Activated CD4-positive, alpha-beta T cell treated with anti-CD3 and anti-CD28 coated beads for 36 hours (primary cell): Measurements from ENCODE around the gene NDUFB8. TPM values are rescaled to one million over a fixed set of nuclear protein-coding genes. Genes with fewer than 3 reads are reported as not detected.
"Not testable (repeated sequence)": the region's sequence is repeated elsewhere in the genome, so short reads cannot be mapped to it uniquely, and the experiment has no call there.

Source experiments
- ATAC-seq: fragments of 200-7000 bp; cut with Tn5 transposase; one replicate; pipeline ENCODE4 v1.10.0; 2021; ENCODE audit warnings: mild to moderate bottlenecking, moderate library complexity
- CTCF ChIA-PET: fragments of 350-600 bp; sonication (Branson Sonifier 250); formaldehyde crosslinking; loops from one replicate; lab custom pipeline; 2021; ENCODE audit warnings: antibody characterized with exemption; lab: Charles Lee
- POLR2A ChIA-PET: fragments of 350-600 bp; sonication (Branson Sonifier 250); formaldehyde crosslinking; loops from one replicate; lab custom pipeline; 2021; ENCODE audit warnings: antibody characterized with exemption, inconsistent platforms; lab: Charles Lee
- DNase-seq: peaks from one replicate; pipeline ENCODE4 v3.0.0-alpha.2; 2020
- H3K27ac Mint-ChIP-seq: one replicate; pipeline ENCODE4 v1.8.0; 2021; ENCODE audit warnings: mixed read lengths
- H3K27me3 Mint-ChIP-seq: one replicate; pipeline ENCODE4 v1.8.0; 2021; ENCODE audit warnings: mixed read lengths
- H3K36me3 Mint-ChIP-seq: one replicate; pipeline ENCODE4 v1.8.0; 2021; ENCODE audit warnings: low read depth, mixed read lengths
- H3K4me1 Mint-ChIP-seq: one replicate; pipeline ENCODE4 v1.8.0; 2021; ENCODE audit warnings: mixed read lengths
- H3K4me3 Mint-ChIP-seq: one replicate; pipeline ENCODE4 v1.8.0; 2021; ENCODE audit warnings: mild to moderate bottlenecking, moderate library complexity, mixed read lengths
- H3K9me3 Mint-ChIP-seq: one replicate; pipeline ENCODE4 v1.8.0; 2021; ENCODE audit warnings: low read depth, mixed read lengths
- intact Hi-C, 2 experiments: fragments of 100-400 bp; cut with DNase I in 1 of 2; cut with micrococcal nuclease in 1 of 2; formaldehyde crosslinking; loops; one replicate each; pipeline versions ENCODE4 v1.14.2 to v1.15.1; 2022 to 2024; cut with DNase I, micrococcal nuclease
- total RNA-seq, 2 experiments: library from RNA; stranded (reverse); gene quantifications; one replicate each; pipeline ENCODE4 v1.2.3, GENCODE V29; 2021

The NDUFB8 gene
- 100 to 1,000 TPM; 291 to 375 TPM for total RNA-seq

GRCh38 chr10:100529475-100530298 is at the start of gene NDUFB8:
TSS of gene NDUFB8 (minus strand) at chr10:100529871. CDS start at chr10:100529851, 20 bp downstream.
- H3K4me3 Mint-ChIP-seq: peak within 1 kb of the TSS; percentile 88
- POLR2A ChIA-PET: interaction anchor here (0.5 to 2.2 kb wide), 2 partner anchors 9 to 19 kb away, joined by 4 to 6 read pairs; no protein-coding TSS in a partner anchor
- CTCF ChIA-PET: interaction anchor here (1.0 to 9.6 kb wide), 5 partner anchors 9 to 489 kb away, joined by 3 to 91 read pairs (median 6); partner anchors contain the start of gene SEC31B
- no peaks in the 10 kb centered on the region for H3K9me3 Mint-ChIP-seq
- H3K27me3 Mint-ChIP-seq: no peaks in the 10 kb centered on the region
- H3K36me3 Mint-ChIP-seq: peaks cover 44% of the 10 kb centered on the region
- ATAC-seq (peak; percentile 72), DNase-seq (peak; percentile 93)
- peaks cover 37% of the 10 kb centered on the region for H3K4me1 Mint-ChIP-seq
- intact Hi-C loops: loop anchor here (1.0 to 10.0 kb wide), 6 partner anchors 18 to 1285 kb away; partner anchors contain the start of genes NPM3 (in 1 of the 2), OGA (in 1 of the 2) and SCD (in 1 of the 2)
- peak within 1 kb of the TSS; percentile 99 for H3K27ac Mint-ChIP-seq

GRCh38 chr10:100576282-100576635 is 46.6 kb upstream of the NDUFB8 start:
- intact Hi-C loops: no loop called here
- no peak overlapping the region for H3K27ac Mint-ChIP-seq
- no peaks in the 10 kb centered on the region for H3K4me1 Mint-ChIP-seq
- POLR2A ChIA-PET: interaction anchor here (0.5 kb wide), 1 partner anchor 389 kb away, joined by 3 read pairs; no protein-coding TSS in a partner anchor
- DNase-seq (no peak), ATAC-seq (no peak)
- H3K36me3 Mint-ChIP-seq: no peaks in the 10 kb centered on the region
- peaks cover 20% of the 10 kb centered on the region for H3K27me3 Mint-ChIP-seq
- no peaks in the 10 kb centered on the region for H3K9me3 Mint-ChIP-seq
- no peak overlapping the region for H3K4me3 Mint-ChIP-seq
- CTCF ChIA-PET: interaction anchor here (0.6 to 1.0 kb wide), 2 partner anchors 167 to 361 kb away, joined by 3 to 4 read pairs; no protein-coding TSS in a partner anchor

GRCh38 chr10:100575585-100576281 is 46.1 kb upstream of the NDUFB8 start:
- no peaks in the 10 kb centered on the region for H3K9me3 Mint-ChIP-seq
- no peak overlapping the region for H3K27ac Mint-ChIP-seq
- POLR2A ChIA-PET: no interaction called here
- H3K4me1 Mint-ChIP-seq: no peaks in the 10 kb centered on the region
- no peak overlapping the region for H3K4me3 Mint-ChIP-seq
- peaks cover 20% of the 10 kb centered on the region for H3K27me3 Mint-ChIP-seq
- intact Hi-C loops: no loop called here
- DNase-seq (no peak), ATAC-seq (no peak)
- CTCF ChIA-PET: interaction anchor here (0.6 kb wide), 1 partner anchor 362 kb away, joined by 4 read pairs; no protein-coding TSS in a partner anchor
- H3K36me3 Mint-ChIP-seq: no peaks in the 10 kb centered on the region

- intact Hi-C loops, ATAC-seq, H3K4me1 Mint-ChIP-seq, H3K27ac Mint-ChIP-seq, DNase-seq, H3K36me3 Mint-ChIP-seq, H3K4me3 Mint-ChIP-seq, CTCF ChIA-PET, H3K9me3 Mint-ChIP-seq, POLR2A ChIA-PET: not testable (repeated sequence)
- H3K27me3 Mint-ChIP-seq: peaks cover 20% of the 10 kb centered on the region
These were observed 45.5 kb upstream of the NDUFB8 start for GRCh38 chr10:100575146-100575545.

DNA sequence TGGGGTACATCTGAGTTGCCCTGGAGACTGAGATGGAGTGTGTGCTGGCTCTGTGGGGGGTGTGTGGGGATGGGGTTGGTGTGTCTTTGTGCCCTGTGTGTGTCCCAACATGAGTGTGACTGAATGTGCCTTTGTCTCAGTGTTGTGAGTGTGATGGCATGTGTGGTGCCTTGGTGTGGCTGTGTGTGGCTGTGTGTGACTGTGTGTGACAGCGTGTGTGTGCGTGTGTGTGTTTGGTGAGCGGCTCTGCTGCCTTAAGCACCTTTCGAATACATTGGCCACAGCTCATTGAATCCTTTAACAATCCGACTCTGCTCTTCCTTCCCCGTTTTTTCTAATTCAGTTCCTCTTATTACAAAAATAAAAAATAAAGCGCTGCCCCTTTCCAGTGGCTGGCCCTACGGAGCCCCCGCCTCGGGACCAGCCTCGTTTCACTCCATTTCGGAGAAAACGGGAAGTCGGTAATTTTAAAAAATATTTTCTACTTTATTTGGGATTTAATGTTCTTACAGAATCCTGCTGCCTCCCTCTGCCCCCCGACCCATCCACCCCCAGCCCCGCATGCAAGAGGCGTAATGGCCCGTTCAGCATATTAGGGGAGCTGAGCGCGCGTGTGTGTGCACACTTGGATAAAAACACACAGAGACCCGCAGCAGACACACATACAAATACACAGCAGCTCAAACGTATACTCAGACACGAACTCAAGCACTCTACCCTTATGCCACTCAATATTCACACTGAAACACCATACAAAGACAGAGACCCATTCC is 41.6 kb upstream of the NDUFB8 start:
- intact Hi-C loops: no loop called here
- Mint-ChIP-seq H3K4me3 (no peak overlapping the region), H3K36me3 (no peaks in the 10 kb centered on the region), H3K27me3 (peaks cover 12% of the 10 kb centered on the region), H3K9me3 (no peaks in the 10 kb centered on the region), H3K4me1 (no peaks in the 10 kb centered on the region), H3K27ac (no peak overlapping the region)
- no peak for DNase-seq
- POLR2A ChIA-PET: no interaction called here
- CTCF ChIA-PET: no interaction called here
- no peak for ATAC-seq

DNA sequence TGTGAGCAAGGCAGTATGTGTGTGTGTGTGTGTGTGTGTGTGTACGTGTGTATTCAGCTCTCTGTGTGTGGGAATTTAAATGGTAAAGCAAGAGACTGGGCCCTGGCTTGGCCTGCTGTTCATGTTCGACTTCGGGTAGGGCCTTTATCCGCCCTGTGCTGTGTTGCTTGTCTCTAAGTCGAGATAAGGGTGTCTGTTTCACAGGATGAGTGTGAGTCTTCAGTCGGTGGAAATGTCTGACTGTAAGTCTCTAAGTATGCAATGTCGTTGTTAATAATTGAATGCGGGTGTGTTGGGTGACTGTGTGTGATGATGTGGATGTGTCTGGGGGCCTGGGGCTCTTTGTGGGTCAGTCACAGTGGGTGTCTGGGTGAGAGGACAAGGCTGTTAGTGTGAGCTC is 40.8 kb upstream of the NDUFB8 start:
- ChIA-PET CTCF (interaction anchor here (0.5 to 1.1 kb wide), 4 partner anchors 10 to 315 kb away, joined by 3 to 5 read pairs (median 4); no protein-coding TSS in a partner anchor), POLR2A (no interaction called here)
- intact Hi-C loops: no loop called here
- Mint-ChIP-seq H3K27me3 (peaks cover 10% of the 10 kb centered on the region), H3K4me1 (no peaks in the 10 kb centered on the region), H3K9me3 (no peaks in the 10 kb centered on the region), H3K27ac (no peak overlapping the region), H3K36me3 (no peaks in the 10 kb centered on the region), H3K4me3 (no peak overlapping the region)
- DNase-seq: no peak
- ATAC-seq: no peak

DNA sequence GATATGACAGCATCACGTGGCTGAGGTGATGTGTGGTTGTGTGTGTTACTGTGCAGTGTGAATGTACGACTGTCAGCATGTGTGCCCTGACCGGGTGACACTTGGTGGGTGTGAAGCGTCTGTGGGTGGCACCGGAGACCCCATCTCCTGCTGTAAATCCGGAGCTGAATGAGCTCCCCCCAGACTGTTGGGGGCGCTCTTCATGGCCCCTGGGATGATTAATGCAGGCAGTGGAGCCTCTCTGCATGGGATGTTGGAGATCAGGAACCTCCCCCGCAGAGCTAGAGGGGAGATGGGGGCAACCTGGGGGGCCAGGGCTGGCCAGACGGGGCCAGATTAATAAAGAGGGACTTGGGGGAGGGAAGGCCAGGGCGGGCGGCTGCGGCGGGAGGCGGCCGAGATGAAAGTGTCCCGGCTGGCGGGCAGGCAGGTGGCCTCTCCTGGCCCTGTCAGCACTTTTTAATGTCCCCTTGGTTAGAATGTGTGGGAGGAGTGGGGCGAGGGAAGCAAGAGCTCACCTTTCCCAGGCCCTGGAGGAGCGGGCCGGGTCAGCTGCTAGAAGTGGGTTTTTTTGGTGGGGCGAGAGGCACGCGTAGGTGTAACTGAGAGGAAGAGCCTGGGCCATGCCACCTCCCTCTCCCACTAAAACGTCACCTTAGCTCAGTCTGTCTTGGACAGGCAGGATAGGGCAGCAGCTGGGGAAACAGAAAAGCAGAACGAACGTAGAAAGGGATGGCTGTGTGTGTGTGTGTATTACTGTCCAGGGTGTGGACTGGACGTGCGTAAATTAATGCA is 40.2 kb upstream of the NDUFB8 start:
- DNase-seq: peak; percentile 26
- H3K27ac Mint-ChIP-seq: no peak overlapping the region
- H3K36me3 Mint-ChIP-seq: no peaks in the 10 kb centered on the region
- intact Hi-C loops: no loop called here
- peaks cover 12% of the 10 kb centered on the region for H3K27me3 Mint-ChIP-seq
- CTCF ChIA-PET: interaction anchor here (0.5 to 1.1 kb wide), 6 partner anchors 9 to 315 kb away, joined by 3 to 5 read pairs (median 4); no protein-coding TSS in a partner anchor
- ATAC-seq: no peak
- no peak overlapping the region for H3K4me3 Mint-ChIP-seq
- POLR2A ChIA-PET: no interaction called here
- H3K9me3 Mint-ChIP-seq: no peaks in the 10 kb centered on the region
- no peaks in the 10 kb centered on the region for H3K4me1 Mint-ChIP-seq

GRCh38 chr10:100568912-100569311 is 39.2 kb upstream of the NDUFB8 start:
- DNase-seq (no peak), ATAC-seq (no peak)
- CTCF ChIA-PET: interaction anchor here (0.6 to 1.0 kb wide), 3 partner anchors 20 to 143 kb away, joined by 3 to 4 read pairs (median 3); no protein-coding TSS in a partner anchor
- H3K36me3 Mint-ChIP-seq: no peaks in the 10 kb centered on the region
- POLR2A ChIA-PET: interaction anchor here (0.6 kb wide), 1 partner anchor 320 kb away, joined by 3 read pairs; no protein-coding TSS in a partner anchor
- no peak overlapping the region for H3K27ac Mint-ChIP-seq
- intact Hi-C loops: no loop called here
- H3K9me3 Mint-ChIP-seq: no peaks in the 10 kb centered on the region
- H3K27me3 Mint-ChIP-seq: peaks cover 18% of the 10 kb centered on the region
- no peak overlapping the region for H3K4me3 Mint-ChIP-seq
- H3K4me1 Mint-ChIP-seq: no peaks in the 10 kb centered on the region

DNA sequence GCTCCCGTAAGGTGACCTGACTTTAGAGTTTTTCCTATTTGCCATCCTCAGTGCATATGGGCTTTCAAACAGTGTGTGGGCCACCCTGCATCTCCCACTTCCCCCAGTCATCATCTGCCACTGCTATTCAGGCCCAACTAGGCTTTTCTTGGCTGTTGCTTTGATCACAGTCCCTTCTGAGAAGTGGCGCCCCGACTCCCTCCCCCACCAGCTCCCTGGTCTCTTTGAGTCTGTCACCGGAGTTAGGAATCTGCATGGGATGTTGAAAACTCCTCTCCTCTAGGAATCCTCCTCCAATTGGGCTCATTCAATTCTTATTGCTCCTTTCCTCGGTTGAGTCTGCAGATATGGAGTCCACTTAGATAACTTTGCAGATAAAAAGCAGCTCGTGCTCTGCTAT is 38.2 kb upstream of the NDUFB8 start:
- DNase-seq (no peak), ATAC-seq (no peak)
- H3K27ac Mint-ChIP-seq: no peak overlapping the region
- intact Hi-C loops: no loop called here
- ChIA-PET POLR2A (no interaction called here), CTCF (interaction anchor here (0.9 to 1.0 kb wide), 2 partner anchors 19 to 49 kb away, joined by 3 to 4 read pairs; no protein-coding TSS in a partner anchor)
- no peaks in the 10 kb centered on the region for H3K36me3 Mint-ChIP-seq
- H3K27me3 Mint-ChIP-seq: peaks cover 23% of the 10 kb centered on the region
- H3K4me1 Mint-ChIP-seq: peaks cover 3% of the 10 kb centered on the region
- H3K4me3 Mint-ChIP-seq: no peak overlapping the region
- no peaks in the 10 kb centered on the region for H3K9me3 Mint-ChIP-seq

GRCh38 chr10:100567249-100567648 is 37.6 kb upstream of the NDUFB8 start:
- ATAC-seq (no peak), DNase-seq (no peak)
- CTCF ChIA-PET: no interaction called here
- H3K4me1 Mint-ChIP-seq: peaks cover 4% of the 10 kb centered on the region
- no peaks in the 10 kb centered on the region for H3K9me3 Mint-ChIP-seq
- no peak overlapping the region for H3K27ac Mint-ChIP-seq
- peaks cover 22% of the 10 kb centered on the region for H3K27me3 Mint-ChIP-seq
- POLR2A ChIA-PET: no interaction called here
- no peaks in the 10 kb centered on the region for H3K36me3 Mint-ChIP-seq
- intact Hi-C loops: no loop called here
- no peak overlapping the region for H3K4me3 Mint-ChIP-seq
